H1 (cell line): ENCODE results near the gene CCDC192. TPM values are rescaled to one million over a fixed set of nuclear protein-coding genes. Genes with fewer than 3 reads are reported as not detected.

ENCODE experiments used
- CTCF ChIA-PET: fragments of 300-600 bp; sonication (Branson Sonifier 250); formaldehyde crosslinking; loops from one replicate; lab custom pipeline; 2021; ENCODE audit not compliant: partially characterized antibody; lab: Charles Lee
- POLR2A ChIA-PET: fragments of 300-600 bp; sonication (Branson Sonifier 250); formaldehyde crosslinking; loops from one replicate; lab custom pipeline; 2021; ENCODE audit warnings: inconsistent platforms; ENCODE audit not compliant: partially characterized antibody; lab: Charles Lee
- DNase-seq, 2 experiments: peaks; one replicate each; pipeline versions ENCODE4 v3.0.0 to v3.0.0-alpha.2; 2010 to 2022; ENCODE audit warnings: low spot score in 2 of 2, low read depth in 1 of 2, mixed read lengths in 1 of 2
- FAIRE-seq: peaks from 2 replicates; lab custom pipeline; 2011; peaks lifted over from hg19 to GRCh38; lab: Jason Lieb, UNC
- H2AFZ ChIP-seq: 2 replicates; pipeline ENCODE4 v1.8.1; 2012; ENCODE audit warnings: low read length, inconsistent platforms
- H2AK5ac ChIP-seq: 2 replicates; pipeline ENCODE4 v1.6.1; 2013; ENCODE audit warnings: low read depth, low read length
- H2BK120ac ChIP-seq: replicated peaks from 2 replicates; pipeline ENCODE3; 2013; ENCODE audit warnings: low read depth, low read length, inconsistent platforms
- H2BK12ac ChIP-seq: 2 replicates; pipeline ENCODE4 v1.6.1; 2013; ENCODE audit warnings: low read depth, low read length
- H2BK15ac ChIP-seq: 2 replicates; pipeline ENCODE4 v1.6.1; 2013; ENCODE audit warnings: low read length
- H2BK20ac ChIP-seq: 2 replicates; pipeline ENCODE4 v1.6.1; 2013; ENCODE audit warnings: low read length
- H2BK5ac ChIP-seq: 2 replicates; pipeline ENCODE4 v1.6.1; 2013; ENCODE audit warnings: low read depth, low read length
- H3K14ac ChIP-seq: 2 replicates; pipeline ENCODE4 v1.6.1; 2013; ENCODE audit warnings: inconsistent platforms; ENCODE audit not compliant: insufficient read length
- H3K18ac ChIP-seq: 2 replicates; pipeline ENCODE4 v1.6.1; 2013; ENCODE audit warnings: low read length; ENCODE audit errors: extremely low read depth
- H3K23ac ChIP-seq: 2 replicates; pipeline ENCODE4 v1.6.1; 2013; ENCODE audit warnings: inconsistent platforms; ENCODE audit not compliant: insufficient read length
- H3K23me2 ChIP-seq: 2 replicates; pipeline ENCODE4 v1.6.1; 2013; ENCODE audit warnings: low read depth, low read length
- H3K27ac ChIP-seq: 2 replicates; pipeline ENCODE4 v1.6.1; 2011; ENCODE audit warnings: low read depth, low read length, inconsistent platforms
- H3K27me3 ChIP-seq, 4 experiments: replicated peaks in 1 of 4; 1 replicate in 1 of 4; 2 replicates in 3 of 4; pipeline versions ENCODE4 v1.6.1 to v1.8.1; 2011 to 2013; ENCODE audit warnings: low read length in 3 of 4, mild to moderate bottlenecking in 3 of 4, inconsistent platforms in 2 of 4, mixed read lengths in 2 of 4, moderate library complexity in 1 of 4; ENCODE audit not compliant: control insufficient read depth in 3 of 4, insufficient read depth in 3 of 4; ENCODE audit errors: extremely low read depth in 1 of 4
- H3K36me3 ChIP-seq, 4 experiments: 2 replicates each; pipeline versions ENCODE4 v1.6.1 to v1.8.1; 2011 to 2013; ENCODE audit warnings: mild to moderate bottlenecking in 4 of 4, low read length in 3 of 4, moderate library complexity in 2 of 4, control low read depth in 1 of 4, inconsistent platforms in 1 of 4; ENCODE audit not compliant: insufficient read depth in 4 of 4, control insufficient read depth in 2 of 4
- H3K4ac ChIP-seq: replicated peaks from 2 replicates; pipeline ENCODE3; 2013; ENCODE audit warnings: low read length, low read depth, mixed read lengths, inconsistent platforms; ENCODE audit not compliant: insufficient read length
- H3K4me1 ChIP-seq, 4 experiments: replicated peaks in 1 of 4; 1 replicate in 1 of 4; 2 replicates in 3 of 4; pipeline versions ENCODE4 v1.6.1 to v1.8.1; 2011 to 2013; ENCODE audit warnings: low read length in 3 of 4, inconsistent platforms in 2 of 4, mixed read lengths in 1 of 4; ENCODE audit not compliant: insufficient read depth in 4 of 4, control insufficient read depth in 3 of 4
- H3K4me2 ChIP-seq, 2 experiments: 2 replicates each; pipeline versions ENCODE4 v1.6.1 to v1.8.1; 2011 to 2013; ENCODE audit warnings: low read depth in 2 of 2, low read length in 2 of 2, control low read depth in 1 of 2, inconsistent platforms in 1 of 2, mild to moderate bottlenecking in 1 of 2; ENCODE audit not compliant: insufficient read depth in 1 of 2
- H3K4me3 ChIP-seq, 4 experiments: fragments of 200-600, 300-600 bp in 1 of 4; sonication (generic), shearing (Covaris generic), sonication (Bioruptor Twin) in 1 of 4; 2 replicates each; pipeline versions ENCODE4 v1.5.1 to v1.8.1; 2011 to 2016; ENCODE audit warnings: low read length in 4 of 4, low read depth in 3 of 4, control low read depth in 2 of 4, inconsistent platforms in 2 of 4, mild to moderate bottlenecking in 2 of 4, mixed read lengths in 1 of 4, moderate library complexity in 1 of 4; ENCODE audit not compliant: insufficient read depth in 2 of 4; ENCODE audit errors: extremely low read depth in 1 of 4
- H3K56ac ChIP-seq: replicated peaks from 2 replicates; pipeline ENCODE3; 2013; ENCODE audit warnings: low read depth, mild to moderate bottlenecking, mixed read lengths, low read length, inconsistent platforms; ENCODE audit not compliant: insufficient read length
- H3K79me1 ChIP-seq: 2 replicates; pipeline ENCODE4 v1.6.1; 2013; ENCODE audit warnings: low read depth, low read length, control low read depth
- H3K79me2 ChIP-seq, 2 experiments: 2 replicates each; pipeline versions ENCODE4 v1.6.1 to v1.8.1; 2012 to 2013; ENCODE audit warnings: low read length in 2 of 2, mild to moderate bottlenecking in 2 of 2, inconsistent platforms in 1 of 2; ENCODE audit not compliant: insufficient read depth in 2 of 2, control insufficient read depth in 1 of 2
- H3K9ac ChIP-seq, 4 experiments: replicated peaks in 1 of 4; 1 replicate in 1 of 4; 2 replicates in 3 of 4; pipeline versions ENCODE4 v1.6.1 to v1.8.1; 2011 to 2013; ENCODE audit warnings: low read depth in 3 of 4, low read length in 3 of 4, control low read depth in 2 of 4, mild to moderate bottlenecking in 2 of 4, moderate library complexity in 2 of 4, inconsistent platforms in 1 of 4; ENCODE audit errors: extremely low read depth in 1 of 4
- H3K9me3 ChIP-seq, 2 experiments: 2 replicates each; pipeline versions ENCODE4 v1.6.1 to v1.8.1; 2012 to 2013; ENCODE audit warnings: mild to moderate bottlenecking in 2 of 2, moderate library complexity in 2 of 2, control low read depth in 1 of 2, inconsistent platforms in 1 of 2, low read depth in 1 of 2, low read length in 1 of 2, mixed read lengths in 1 of 2; ENCODE audit not compliant: insufficient read depth in 2 of 2
- H4K20me1 ChIP-seq, 2 experiments: replicated peaks in 1 of 2; 2 replicates each; pipeline versions ENCODE3 to v1.8.1; 2011 to 2013; ENCODE audit warnings: inconsistent platforms in 2 of 2, low read length in 2 of 2, mild to moderate bottlenecking in 1 of 2; ENCODE audit not compliant: insufficient read depth in 2 of 2, control insufficient read depth in 1 of 2
- H4K5ac ChIP-seq: 2 replicates; pipeline ENCODE4 v1.6.1; 2013; ENCODE audit warnings: low read length, low read depth, mixed read lengths, inconsistent platforms; ENCODE audit not compliant: insufficient read length
- H4K8ac ChIP-seq: 2 replicates; pipeline ENCODE4 v1.8.0; 2013; ENCODE audit warnings: mild to moderate bottlenecking, moderate library complexity, low read length, inconsistent platforms; ENCODE audit not compliant: insufficient read depth; ENCODE audit errors: extremely low read depth
- H4K91ac ChIP-seq: replicated peaks from 2 replicates; pipeline ENCODE3; 2013; ENCODE audit warnings: low read length, mixed read lengths, inconsistent platforms; ENCODE audit not compliant: insufficient read length
- ASH2L ChIP-seq: fragments of 200-600, 300-600 bp; sonication (generic); IDR thresholded peaks from one replicate; pipeline ENCODE4 v1.7.1; 2017; ENCODE audit warnings: low read length
- BACH1 ChIP-seq: IDR thresholded peaks from 2 replicates; pipeline ENCODE4 v1.6.1; 2012; ENCODE audit warnings: low read length, improper control_type of control experiment
- BRCA1 ChIP-seq: IDR thresholded peaks from 2 replicates; pipeline ENCODE4 v1.6.1; 2012; ENCODE audit warnings: low read depth, low read length, improper control_type of control experiment
- CBX8 ChIP-seq: fragments of 300-800, 300-1000 bp; sonication (generic); IDR thresholded peaks from 2 replicates; pipeline ENCODE4 v1.7.1; 2016; ENCODE audit warnings: low read depth, low read length, borderline replicate concordance
- CHD1 ChIP-seq: IDR thresholded peaks from 2 replicates; pipeline ENCODE4 v1.6.1; 2012; ENCODE audit warnings: low read depth, low read length, improper control_type of control experiment
- CTBP2 ChIP-seq: IDR thresholded peaks from 2 replicates; pipeline ENCODE4 v1.7.0; 2011; ENCODE audit warnings: borderline replicate concordance, mild to moderate bottlenecking, moderate library complexity, mixed read lengths, low read length; ENCODE audit not compliant: insufficient read depth, insufficient read length
- HDAC2 ChIP-seq, 2 experiments: fragments of 300-600 bp in 1 of 2; sonication (generic) in 1 of 2; IDR thresholded peaks; 2 replicates each; pipeline ENCODE4 v1.6.1; 2011 to 2012; ENCODE audit warnings: low read depth in 2 of 2, low read length in 2 of 2, mild to moderate bottlenecking in 2 of 2, moderate library complexity in 2 of 2, borderline replicate concordance in 1 of 2, inconsistent platforms in 1 of 2
- NANOG ChIP-seq: IDR thresholded peaks from 2 replicates; pipeline ENCODE4 v1.6.1; 2011; ENCODE audit warnings: low read length, low read depth, mild to moderate bottlenecking, inconsistent platforms; ENCODE audit not compliant: insufficient read depth, poor library complexity, severe bottlenecking
- RNF2 ChIP-seq: fragments of 200-900, 300-1000 bp; sonication (generic); IDR thresholded peaks from 2 replicates; pipeline ENCODE4 v1.7.1; 2016; ENCODE audit warnings: borderline replicate concordance, low read depth, mild to moderate bottlenecking, antibody characterized with exemption, low read length; ENCODE audit not compliant: poor library complexity, severe bottlenecking; ENCODE audit errors: missing control alignments
- SAP30 ChIP-seq: fragments of 300-600 bp; sonication (generic); IDR thresholded peaks from 2 replicates; pipeline ENCODE4 v1.7.1; 2012; ENCODE audit warnings: low read length, moderate library complexity, mild to moderate bottlenecking, inconsistent platforms; ENCODE audit not compliant: insufficient read depth, insufficient replicate concordance
- SP2 ChIP-seq: IDR thresholded peaks from 2 replicates; pipeline ENCODE4 v1.6.1; 2012; ENCODE audit warnings: mild to moderate bottlenecking, low read length, inconsistent platforms
- ZNF274 ChIP-seq: IDR thresholded peaks from 2 replicates; pipeline ENCODE4 v1.7.0; 2012; ENCODE audit warnings: low read length, borderline replicate concordance; ENCODE audit errors: extremely low read depth
- WGBS, 2 experiments: shearing (Covaris generic) in 1 of 2; methylation state at CpG; one replicate each; pipeline versions ENCODE4 v1.1.6 to v1.1.7; 2013 to 2015; ENCODE audit warnings: low lambda C conversion rate in 2 of 2, mixed read lengths in 2 of 2, inconsistent platforms in 1 of 2, low coverage in 1 of 2, missing lambda C conversion rate in 1 of 2; ENCODE audit not compliant: insufficient replicate concordance in 2 of 2, insufficient coverage in 1 of 2, insufficient read length in 1 of 2; ENCODE audit errors: extremely low coverage in 1 of 2, missing lambda C conversion rate in 1 of 2; 5-methylcytosine and 5-hydroxymethylcytosine counted together
- polyA plus RNA-seq, 7 experiments: library from polyadenylated mRNA; depleted of rRNA in 3 of 7; stranded (reverse) in 5 of 7; unstranded in 2 of 7; fragments of >200 nt in 5 of 7; fragments of 200-250 nt in 2 of 7; gene quantifications; 1 replicate in 5 of 7; 2 replicates in 1 of 7; 4 replicates in 1 of 7; pipeline versions ENCODE4 v1.2.1 to v1.2.3, GENCODE V29; 2011 to 2013; ENCODE audit warnings: missing spikeins in 2 of 7, mixed read lengths in 2 of 7
- total RNA-seq: library from RNA; stranded (reverse); fragmentation: NEBNext Ultra II Directional; extraction: Animal tissue kit (Norgen Biotek cat#: 25700); gene quantifications from 2 replicates; pipeline ENCODE4 v1.2.1, GENCODE V29; 2021

The CCDC192 gene
- total and polyA plus RNA-seq, 2 of the 8 experiments (the other 6 are each of a cell fraction or from before 2014, with no cell fraction given), result 0.61 TPM; not detected in 1

- Histone ChIP-seq H3K9ac (no peak overlapping the region), H3K36me3 (no peaks in the 10 kb centered on the region), H4K91ac (no peak overlapping the region), H3K4me1 (peaks cover 0 to 3% (median 0%) of the 10 kb centered on the region in 4 experiments; a peak in 1 of 7 replicates), H2BK20ac (no peak overlapping the region), H2BK120ac (no peak overlapping the region), H3K23ac (no peak overlapping the region), H3K56ac (no peak overlapping the region), H3K18ac (no peak overlapping the region), H3K14ac (no peak overlapping the region), H2AK5ac (no peak overlapping the region), H3K9me3 (no peaks in the 10 kb centered on the region), H3K79me1 (no peaks in the 10 kb centered on the region), H2AFZ (no peak overlapping the region), H3K4me3 (no peak overlapping the region), H3K27ac (no peak overlapping the region), H4K20me1 (no peaks in the 10 kb centered on the region), H2BK12ac (no peak overlapping the region), H4K5ac (no peak overlapping the region), H4K8ac (no peak overlapping the region), H3K27me3 (no peaks in the 10 kb centered on the region), H3K4me2 (no peak overlapping the region), H3K4ac (no peak overlapping the region), H3K79me2 (no peaks in the 10 kb centered on the region), H2BK15ac (no peak overlapping the region), H3K23me2 (no peaks in the 10 kb centered on the region), H2BK5ac (no peak overlapping the region)
- TF ChIP-seq SP2 (no peak), BRCA1 (no peak), NANOG (no peak), CBX8 (no peak), CTBP2 (no peak), ASH2L (no peak), RNF2 (no peak), SAP30 (no peak), BACH1 (no peak), CHD1 (no peak), HDAC2 (IDR thresholded peaks at IDR 0.05; ENCODE audit: borderline replicate concordance in 1 of 2, low read depth in 2 of 2, low read length in 2 of 2) (no peak), ZNF274 (no peak)
- CTCF ChIA-PET, result interaction anchor here (0.7 to 1.3 kb wide), 4 partner anchors 10 to 329 kb away, joined by 3 read pairs; no protein-coding TSS in a partner anchor
- FAIRE-seq, result no peak
- 77% methylated on average over 2 of the region's 2 CpGs; no CpG with 5 or more reads in 1 of the 2 experiments for WGBS, 2 experiments
- POLR2A ChIA-PET, result no interaction called here
- no peak for DNase-seq
Observed at GRCh38 chr5:127893232-127893631, 190.0 kb downstream of the CCDC192 start.
